GM21737 (cell line): Measurements from ENCODE around the gene PSMD13.

Experiments
- ATAC-seq: cut with Tn5 transposase; IDR thresholded peaks from one replicate; pipeline ENCODE4 v1.9.1; 2021; ENCODE audit warnings: mild to moderate bottlenecking, moderate library complexity; ENCODE audit not compliant: unreplicated experiment

Gene PSMD13

GRCh38 chr11:241634-242033 is 4.9 kb downstream of the PSMD13 start:
- ATAC-seq: no peak

- no peak for ATAC-seq
Measured at GRCh38 chr11:244376-244775, 7.6 kb downstream of the PSMD13 start.

GRCh38 chr11:249062-249461 is 12.3 kb downstream of the PSMD13 start:
- no peak for ATAC-seq

- ATAC-seq: no peak
Measured at GRCh38 chr11:250274-250673, 13.5 kb downstream of the PSMD13 start.

DNA sequence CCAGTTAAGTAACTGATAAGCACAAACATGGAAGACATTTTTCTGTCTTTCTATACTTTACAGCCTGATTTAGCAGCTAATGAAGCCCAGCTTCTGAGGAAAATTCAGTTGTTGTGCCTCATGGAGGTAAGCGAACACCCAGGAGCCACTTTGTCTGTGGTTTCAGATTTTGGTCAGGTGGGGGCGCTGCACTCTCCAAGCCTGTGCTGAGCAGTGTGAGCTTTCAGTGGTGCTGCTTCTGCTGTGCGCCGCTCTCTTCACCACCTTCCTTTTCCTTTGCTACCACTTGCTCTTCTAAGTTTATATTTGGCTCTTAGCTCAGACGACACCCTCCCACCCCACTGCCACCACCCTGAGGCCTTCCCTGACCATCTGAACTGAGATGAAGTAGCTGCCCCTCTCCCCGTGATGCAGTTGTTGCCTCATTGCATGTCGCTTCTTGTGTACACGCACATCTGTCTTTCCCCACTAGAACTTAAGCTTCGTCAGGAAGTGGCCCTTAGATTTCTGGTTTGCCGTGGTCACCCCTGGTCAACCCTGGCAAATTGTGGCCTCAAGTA is 14.0 kb downstream of the PSMD13 start:
- no peak for ATAC-seq

DNA sequence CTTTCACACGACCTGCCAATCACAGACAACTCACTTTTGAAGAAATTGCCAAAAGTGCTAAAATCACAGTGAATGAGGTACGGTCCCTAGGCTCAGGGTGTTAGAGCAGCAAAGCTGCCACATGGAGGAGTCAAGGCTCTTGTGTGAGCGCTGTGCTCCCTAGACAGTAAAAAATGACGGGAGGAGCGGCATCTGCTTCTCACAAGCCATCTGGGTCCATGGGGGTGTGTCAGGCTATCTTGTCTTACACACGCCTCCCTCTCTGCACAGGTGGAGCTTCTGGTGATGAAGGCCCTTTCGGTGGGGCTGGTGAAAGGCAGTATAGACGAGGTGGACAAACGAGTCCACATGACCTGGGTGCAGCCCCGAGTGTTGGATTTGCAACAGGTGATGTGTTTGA is 14.8 kb downstream of the PSMD13 start:
- no peak for ATAC-seq

DNA sequence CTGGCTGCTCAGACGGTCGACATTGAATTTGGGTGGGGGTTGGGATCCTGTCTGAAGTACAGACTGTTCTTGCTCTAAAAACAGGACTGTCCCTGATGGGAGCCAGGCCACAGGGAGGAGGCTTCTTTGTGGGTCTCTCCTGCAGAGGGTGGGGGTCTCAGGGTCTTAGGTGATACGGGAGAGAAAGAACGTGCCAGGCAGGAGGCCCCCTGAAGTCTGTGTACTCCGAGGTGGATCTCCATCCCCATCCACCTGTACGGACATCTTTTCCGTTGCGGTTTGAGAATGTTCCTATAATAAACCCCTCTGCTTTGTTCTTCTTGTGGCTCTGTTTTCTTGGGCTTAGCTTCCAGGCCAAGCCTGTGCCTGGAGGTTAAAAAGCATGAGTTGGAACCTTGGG is 15.9 kb downstream of the PSMD13 start:
- no peak for ATAC-seq

DNA sequence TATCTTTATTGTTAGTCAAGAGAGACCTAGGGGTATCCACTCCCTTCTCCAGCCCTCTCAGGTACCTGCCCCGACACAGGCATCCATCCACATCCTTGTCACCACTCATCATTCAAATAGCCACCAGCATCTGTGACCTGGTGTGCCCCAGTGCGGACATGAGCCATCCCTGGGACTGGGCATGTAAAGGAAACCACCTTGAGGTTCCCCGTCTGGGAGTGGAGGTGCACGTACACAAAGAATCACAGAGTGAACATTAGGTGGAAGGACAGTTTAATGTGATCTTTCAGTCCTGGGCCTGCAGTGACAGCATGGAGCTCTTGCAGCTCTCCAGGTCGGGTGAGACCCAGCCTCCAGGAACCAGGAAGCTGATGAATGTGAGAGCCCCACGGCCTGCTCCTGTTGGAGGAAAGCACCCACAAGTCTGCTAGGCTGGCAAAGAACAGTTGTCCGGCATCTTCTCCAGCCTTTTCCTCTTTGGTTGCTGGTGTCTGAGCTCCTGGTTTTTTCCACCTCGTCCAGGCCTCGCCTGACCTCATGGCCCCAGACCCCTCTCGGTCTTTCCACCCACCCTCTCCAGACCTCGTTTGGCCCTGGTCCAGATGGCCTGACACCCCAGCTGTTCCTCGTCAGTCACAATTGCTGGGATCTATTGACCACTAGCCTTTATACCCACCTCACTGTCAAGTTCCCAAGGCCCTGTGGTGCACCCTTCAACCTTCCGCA is 16.5 kb downstream of the PSMD13 start:
- ATAC-seq: no peak

- no peak for ATAC-seq
Measured at GRCh38 chr11:253886-254270, 17.1 kb downstream of the PSMD13 start.

DNA sequence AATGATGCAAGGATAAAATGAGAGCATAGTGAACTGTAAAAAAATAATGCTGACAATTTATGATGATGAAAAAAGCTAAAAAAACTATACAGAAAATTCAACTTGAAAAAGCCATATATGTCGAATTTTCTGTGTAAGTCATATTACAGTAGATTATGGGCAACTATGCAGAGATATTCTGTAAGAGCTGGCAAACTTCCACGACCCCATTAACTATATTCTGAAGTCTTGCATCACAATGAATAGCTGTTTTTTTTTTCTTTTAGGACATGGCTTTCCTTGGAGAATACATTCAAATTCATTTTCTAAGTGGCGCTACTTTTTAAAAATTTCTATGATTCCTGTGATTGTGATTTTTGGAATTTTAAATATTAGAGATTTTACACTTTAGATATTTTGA is 18.4 kb downstream of the PSMD13 start:
- no peak for ATAC-seq

DNA sequence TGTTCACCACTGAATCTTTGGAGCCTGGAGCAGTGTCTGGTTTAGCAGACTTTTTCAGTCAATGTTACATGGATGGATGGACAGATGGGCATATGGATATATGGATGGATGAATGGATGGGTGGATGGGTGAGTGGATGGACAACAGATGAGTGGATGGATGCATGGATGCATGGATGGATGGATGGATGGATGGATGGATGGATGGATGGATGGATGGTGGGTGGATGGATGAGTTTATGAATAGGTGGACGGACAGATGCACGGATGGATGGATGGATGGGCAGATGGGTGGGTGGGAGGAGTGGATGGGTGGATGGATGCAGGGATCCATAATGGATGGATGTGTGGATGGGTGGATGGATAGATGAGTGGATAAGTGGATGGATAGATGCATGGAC is 19.0 kb downstream of the PSMD13 start:
- ATAC-seq: no peak

DNA sequence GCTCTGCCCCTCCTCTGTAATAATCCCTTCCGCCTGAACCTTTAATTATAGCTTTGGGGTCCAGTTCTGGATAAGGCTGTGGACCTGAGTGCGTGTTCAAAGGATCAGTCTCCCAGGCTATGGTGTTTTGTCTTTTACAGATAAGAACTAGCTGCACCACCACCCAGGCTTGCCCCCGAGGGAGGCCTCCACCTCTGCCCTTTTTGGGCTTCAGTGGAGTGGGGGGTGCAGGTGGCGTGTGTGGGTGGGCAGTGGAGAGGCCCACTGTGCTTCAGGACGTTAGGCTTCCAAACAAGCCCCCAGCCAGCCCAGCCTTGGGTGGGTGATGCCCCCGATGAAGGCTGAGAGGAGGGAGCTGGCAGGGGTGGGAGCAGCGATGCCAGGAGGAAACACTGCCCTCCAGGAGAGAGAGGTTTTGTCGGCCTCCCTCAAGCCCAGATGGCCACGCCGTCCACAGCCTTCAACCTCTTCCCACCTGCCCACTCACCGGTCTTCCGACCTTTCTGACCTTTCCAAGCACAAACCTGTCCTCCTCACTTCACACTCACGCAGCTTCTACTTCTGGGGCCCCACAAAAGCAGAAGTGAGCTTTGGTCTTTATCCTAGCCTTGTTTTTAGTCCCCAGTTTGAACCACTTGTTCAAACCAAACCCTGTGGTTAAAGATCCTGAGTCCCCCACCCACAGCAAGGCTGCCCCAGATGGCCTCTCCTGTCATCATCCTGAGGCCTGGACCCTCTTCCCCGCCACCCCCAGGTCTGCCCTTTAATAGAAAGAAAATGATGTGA is 20.4 kb downstream of the PSMD13 start:
- ATAC-seq: no peak

GRCh38 chr11:257766-258493 is 21.2 kb downstream of the PSMD13 start:
- ATAC-seq: no peak

- ATAC-seq: no peak
Measured at GRCh38 chr11:259413-259812, 22.6 kb downstream of the PSMD13 start.

DNA sequence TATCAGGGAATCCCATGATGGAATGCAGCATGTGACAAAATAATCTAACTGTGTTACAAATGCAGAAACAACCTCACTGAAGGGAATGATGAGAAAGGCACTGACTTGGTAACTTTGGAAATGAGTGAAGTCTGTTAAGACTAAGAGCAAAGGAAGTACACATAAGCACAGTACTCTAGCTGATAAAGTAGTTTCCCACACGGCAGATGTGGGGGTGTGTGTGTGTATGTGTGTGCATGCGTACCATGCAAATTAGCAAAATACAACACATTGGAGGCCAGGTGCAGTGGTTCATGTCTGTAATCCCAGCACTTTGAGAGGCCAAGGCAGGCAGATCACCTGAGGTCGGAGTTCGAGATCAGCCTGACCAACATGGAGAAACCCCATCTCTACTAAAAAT is 24.8 kb downstream of the PSMD13 start:
- ATAC-seq: no peak

DNA sequence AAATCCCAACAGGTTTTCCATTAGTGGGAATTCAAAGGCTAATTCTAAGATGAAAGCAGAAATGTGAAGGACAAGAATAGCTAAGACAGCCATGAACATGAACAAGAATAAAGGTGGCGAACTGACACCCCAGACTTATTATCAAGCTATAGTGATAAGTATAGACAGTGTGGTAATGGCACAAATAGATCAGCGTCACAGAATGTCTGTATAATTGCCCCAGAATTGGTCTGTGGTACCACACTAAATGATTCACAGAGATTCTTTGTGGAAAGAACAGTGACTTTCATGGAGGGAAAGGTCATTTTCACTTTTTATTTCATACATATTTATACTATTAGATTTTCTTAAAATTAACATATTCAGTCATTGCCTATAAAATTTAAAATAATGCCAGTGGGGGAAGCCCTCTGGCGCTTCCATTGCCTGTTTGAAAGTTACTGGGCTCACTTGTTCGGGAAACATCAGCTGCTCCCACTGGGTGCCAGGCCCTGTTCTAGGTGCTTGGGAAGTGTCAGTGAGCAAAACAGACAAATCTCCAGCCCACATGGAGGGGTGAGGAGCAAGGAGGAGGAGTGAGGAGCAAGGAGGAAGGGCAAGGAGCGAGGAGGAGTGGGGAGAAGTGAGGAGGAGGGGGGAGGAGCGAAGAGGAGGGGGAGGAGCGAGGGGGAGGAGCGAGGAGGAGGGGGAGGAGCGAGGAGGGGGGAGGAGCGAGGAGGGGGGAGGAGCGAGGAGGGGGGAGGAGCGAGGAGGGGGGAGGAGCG is 30.1 kb downstream of the PSMD13 start:
- no peak for ATAC-seq

GRCh38 chr11:267491-267994 is 30.8 kb downstream of the PSMD13 start:
- no peak for ATAC-seq

- ATAC-seq: peak; percentile 46
Measured at GRCh38 chr11:268716-269145, 32.0 kb downstream of the PSMD13 start.

DNA sequence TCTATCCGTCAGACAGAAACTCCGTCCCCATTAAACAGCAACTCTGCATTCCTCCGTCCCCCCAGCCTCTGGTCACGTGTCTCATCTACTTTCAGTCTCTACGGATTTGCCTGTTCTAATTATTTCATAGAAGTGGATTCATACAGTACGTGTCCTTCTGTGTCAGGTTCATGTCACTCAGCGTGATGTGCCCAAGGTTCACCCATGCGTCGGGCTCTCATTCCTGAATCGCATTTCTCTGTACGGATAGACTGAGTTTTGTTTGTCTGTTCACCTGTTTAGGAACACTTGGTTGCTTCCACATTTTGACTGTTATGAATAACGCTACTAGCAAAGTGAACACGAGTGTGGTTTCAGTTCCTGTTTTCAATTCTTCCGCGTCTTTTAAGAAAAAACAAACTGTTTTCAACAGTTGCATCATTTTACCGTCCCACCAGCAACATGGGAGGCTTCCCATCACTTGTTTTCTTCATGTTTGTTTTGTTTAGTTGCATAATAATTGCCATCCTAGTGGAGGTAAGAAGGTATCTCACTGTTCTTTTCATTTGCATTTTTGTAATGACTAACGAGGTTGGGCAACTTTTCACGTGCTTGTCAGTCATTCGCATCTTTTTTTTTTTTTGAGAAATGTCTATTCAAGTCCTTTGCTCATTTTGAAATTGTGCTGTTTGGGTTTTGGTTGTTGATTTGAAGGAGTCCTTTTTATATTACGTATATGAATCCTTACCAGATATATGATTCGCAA is 32.5 kb downstream of the PSMD13 start:
- peak; percentile 57 for ATAC-seq
